Activated naive CD4-positive, alpha-beta T cell treated with anti-CD3 and anti-CD28 coated beads, Interleukin-2, amount 50 U/mL, for 72 hours (primary cell): ENCODE measurements around the gene EPB41L1. TPM values are rescaled to one million over a fixed set of nuclear protein-coding genes. Genes with fewer than 3 reads are reported as not detected.

ENCODE experiments used
- ATAC-seq, 2 donors: fragments of 150-1000 bp; cut with Tn5 transposase; 2 replicates each; pipeline ENCODE4 v1.10.0; 2021; ENCODE audit warnings: mild to moderate bottlenecking in 2 of 2, moderate library complexity in 2 of 2
- DNase-seq, 2 donors: peaks; one replicate each; pipeline ENCODE4 v3.0.0; 2021 to 2022; ENCODE audit warnings: low spot score in 2 of 2
- H3K27ac Mint-ChIP-seq, 2 donors: one replicate each; pipeline ENCODE4 v1.8.0; 2022; ENCODE audit warnings: mild to moderate bottlenecking in 2 of 2, mixed read lengths in 2 of 2
- H3K36me3 Mint-ChIP-seq, 2 donors: one replicate each; pipeline ENCODE4 v1.8.0; 2022; ENCODE audit warnings: mixed read lengths in 2 of 2
- H3K9me3 Mint-ChIP-seq, 2 donors: one replicate each; pipeline ENCODE4 v1.8.0; 2022; ENCODE audit warnings: mixed read lengths in 2 of 2
- total RNA-seq, 2 donors: library from RNA; stranded (reverse); gene quantifications; one replicate each; pipeline ENCODE4 v1.2.3, GENCODE V29; 2022

Gene EPB41L1
- total RNA-seq, result under 1 TPM; 0.20 to 0.93 TPM

DNA sequence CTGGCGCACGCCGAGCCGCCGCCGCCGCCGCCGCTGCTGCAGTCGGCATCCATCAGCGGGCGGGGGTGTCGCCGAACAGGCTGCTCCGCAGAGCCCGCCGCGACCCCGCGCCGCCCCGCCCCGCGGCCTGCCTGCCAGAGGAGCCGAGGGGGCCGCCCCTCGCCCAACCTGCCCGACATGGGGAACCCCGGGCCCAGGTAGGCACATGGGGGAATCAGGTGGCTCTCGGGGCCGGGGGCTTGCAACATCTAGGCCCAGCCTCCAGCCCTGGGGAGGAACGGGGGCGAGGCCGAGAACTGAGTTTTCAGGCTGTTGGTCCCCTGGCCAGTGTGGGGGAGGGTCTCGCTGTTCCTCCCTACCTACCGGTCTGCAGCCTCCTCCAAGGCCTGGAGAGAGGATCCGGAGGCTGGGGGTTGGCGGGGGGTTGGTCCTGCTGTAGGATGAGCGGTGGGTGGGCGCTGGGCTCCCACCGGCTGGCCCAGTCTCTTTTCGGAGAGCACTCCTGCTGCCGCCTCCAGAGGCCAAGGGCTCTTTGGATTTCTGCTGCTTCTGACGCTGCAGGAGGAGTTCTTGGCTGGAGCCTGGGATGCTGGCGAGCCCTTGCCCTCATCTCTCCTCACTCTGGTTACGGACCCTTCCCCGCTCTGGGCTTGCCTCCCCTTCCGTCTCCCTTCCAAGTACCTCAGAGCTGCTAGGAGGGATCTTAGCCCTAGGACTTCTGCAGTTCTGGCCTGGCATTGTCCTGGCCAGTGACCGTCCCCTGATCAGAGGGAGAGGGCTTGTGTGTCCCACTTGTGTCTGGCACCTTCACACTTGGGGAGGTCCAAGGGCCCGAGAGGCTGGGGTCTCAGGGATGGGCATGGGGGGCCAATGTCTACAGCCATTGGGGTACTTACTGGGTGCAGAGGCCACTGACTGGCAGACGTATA, at the start of gene EPB41L1:
Gene EPB41L1, plus strand, starts transcription at position 41 of the 929 bp plus-strand sequence. CDS start 19,038 bp downstream, outside the sequence.
- DNase-seq, result no peak
- no peak for ATAC-seq
- Mint-ChIP-seq H3K36me3 (no peaks in the 10 kb centered on the region), H3K9me3 (no peaks in the 10 kb centered on the region), H3K27ac (no peak within 1 kb of the TSS)

DNA sequence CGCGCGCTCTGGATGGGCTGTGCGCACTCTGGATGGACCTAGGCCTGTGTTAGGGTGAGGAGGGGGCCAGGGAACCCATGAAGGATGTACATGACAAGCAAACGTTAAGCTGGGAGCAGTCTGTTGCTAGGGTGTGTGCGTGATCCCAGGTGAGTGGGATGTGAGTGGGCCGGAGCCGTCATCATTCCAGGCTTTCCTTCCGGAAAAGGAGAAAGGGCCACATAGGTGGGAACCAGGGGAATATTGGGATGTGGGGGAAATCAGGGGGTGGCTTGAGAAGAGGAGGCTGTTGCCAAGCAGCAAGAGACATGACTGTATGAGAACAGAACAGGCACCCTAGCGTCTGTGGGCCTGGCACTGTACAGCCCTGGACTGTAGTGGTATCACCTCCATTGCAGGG, 49.7 kb upstream of the EPB41L1 start:
- no peak for DNase-seq

GRCh38 chr20:36105711-36106226, 48.8 kb upstream of the EPB41L1 start:
- DNase-seq (no peak), ATAC-seq (no peak)
- H3K36me3 Mint-ChIP-seq, result no peaks in the 10 kb centered on the region
- H3K27ac Mint-ChIP-seq, result no peak overlapping the region
- no peaks in the 10 kb centered on the region for H3K9me3 Mint-ChIP-seq

More for the DNA sequence above, 49.7 kb upstream of the EPB41L1 start:
- Mint-ChIP-seq H3K9me3 (no peaks in the 10 kb centered on the region), H3K36me3 (no peaks in the 10 kb centered on the region), H3K27ac (no peak overlapping the region)
- ATAC-seq, result no peak

DNA sequence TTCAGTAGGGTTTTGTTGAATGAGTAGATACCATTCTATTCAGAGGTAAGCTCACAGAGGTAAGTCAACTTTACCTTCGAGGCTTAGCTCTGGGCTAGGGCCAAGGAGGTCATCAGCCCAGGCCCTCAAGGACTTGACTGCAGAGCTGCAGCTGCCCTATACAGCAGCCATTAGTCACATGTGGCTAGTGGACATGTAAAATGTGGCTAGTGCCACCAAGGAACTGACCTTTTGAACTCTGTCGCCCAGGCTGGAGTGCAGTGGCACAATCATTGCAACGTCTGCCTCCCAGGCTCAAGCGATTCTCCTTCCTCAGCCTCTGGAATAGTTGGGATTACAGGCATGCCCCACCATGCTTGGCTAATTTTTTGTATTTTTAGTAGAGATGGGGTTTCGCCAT, 47.9 kb upstream of the EPB41L1 start:
- H3K27ac Mint-ChIP-seq, result no peak overlapping the region
- no peak for ATAC-seq
- no peak for DNase-seq
- H3K36me3 Mint-ChIP-seq, result no peaks in the 10 kb centered on the region
- no peaks in the 10 kb centered on the region for H3K9me3 Mint-ChIP-seq

DNA sequence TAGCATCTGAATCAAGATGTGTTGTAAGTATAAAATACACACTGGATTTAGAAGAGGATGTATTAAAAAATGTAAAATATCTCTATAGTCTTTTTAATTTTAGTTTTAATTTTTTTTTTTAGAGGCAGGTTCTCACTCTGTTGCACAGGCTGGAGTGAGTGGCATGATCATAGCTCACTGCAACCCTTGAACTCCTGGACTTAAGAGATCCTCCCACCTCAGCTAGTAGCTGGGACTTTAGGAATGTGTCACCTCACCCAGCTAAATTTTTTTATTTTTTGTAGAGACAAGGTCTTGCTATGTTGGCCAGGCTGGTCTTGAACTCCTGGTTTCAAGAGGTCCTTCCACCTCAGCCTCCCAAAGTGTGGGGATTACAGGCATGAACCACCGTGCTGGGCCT, 46.7 kb upstream of the EPB41L1 start:
- Mint-ChIP-seq H3K36me3 (no peaks in the 10 kb centered on the region), H3K9me3 (no peaks in the 10 kb centered on the region), H3K27ac (no peak overlapping the region)
- ATAC-seq (no peak), DNase-seq (no peak)

DNA sequence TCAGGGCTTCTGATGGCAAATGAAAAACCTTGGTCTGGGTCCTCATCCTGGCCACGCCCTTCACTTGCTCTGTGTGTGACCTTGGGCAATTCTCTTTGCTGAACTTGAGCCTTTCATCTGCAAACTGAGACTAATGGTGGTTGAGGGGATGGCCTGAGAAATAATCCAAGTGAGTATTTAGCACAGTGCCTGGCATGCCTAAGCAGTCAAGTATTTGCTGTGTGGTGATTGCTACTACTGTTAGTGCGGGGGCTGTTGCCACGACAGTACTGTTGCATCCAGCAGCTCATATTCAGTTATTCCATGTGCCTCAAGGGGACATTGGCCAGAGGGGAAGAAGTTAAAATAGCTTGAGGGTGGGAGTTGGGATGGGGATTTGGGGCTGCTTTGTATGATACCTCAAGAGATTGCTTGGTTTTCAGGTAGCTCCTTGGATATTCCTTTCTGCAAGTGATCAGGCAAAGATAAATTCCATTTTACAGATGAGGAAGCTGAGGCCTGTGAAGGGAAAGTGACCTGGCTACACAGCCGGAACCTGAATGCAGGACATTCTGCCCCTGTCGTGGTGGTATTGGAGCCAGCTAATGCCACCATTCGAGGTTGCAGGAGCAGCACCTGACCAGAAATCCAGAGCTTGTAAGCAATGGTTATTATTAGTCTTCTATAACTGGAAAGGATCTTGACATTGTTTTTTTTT, 45.1 kb upstream of the EPB41L1 start:
- Mint-ChIP-seq H3K27ac (no peak overlapping the region), H3K36me3 (no peaks in the 10 kb centered on the region), H3K9me3 (no peaks in the 10 kb centered on the region)
- no peak for ATAC-seq
- no peak for DNase-seq

GRCh38 chr20:36110994-36111393, 43.5 kb upstream of the EPB41L1 start:
- no peak for ATAC-seq
- no peak overlapping the region for H3K27ac Mint-ChIP-seq
- no peaks in the 10 kb centered on the region for H3K36me3 Mint-ChIP-seq
- no peaks in the 10 kb centered on the region for H3K9me3 Mint-ChIP-seq
- DNase-seq, result no peak

- Mint-ChIP-seq H3K27ac (no peak overlapping the region), H3K36me3 (no peaks in the 10 kb centered on the region), H3K9me3 (no peaks in the 10 kb centered on the region)
- DNase-seq (no peak), ATAC-seq (no peak)
These were observed 42.4 kb upstream of the EPB41L1 start for GRCh38 chr20:36112112-36112511.

DNA sequence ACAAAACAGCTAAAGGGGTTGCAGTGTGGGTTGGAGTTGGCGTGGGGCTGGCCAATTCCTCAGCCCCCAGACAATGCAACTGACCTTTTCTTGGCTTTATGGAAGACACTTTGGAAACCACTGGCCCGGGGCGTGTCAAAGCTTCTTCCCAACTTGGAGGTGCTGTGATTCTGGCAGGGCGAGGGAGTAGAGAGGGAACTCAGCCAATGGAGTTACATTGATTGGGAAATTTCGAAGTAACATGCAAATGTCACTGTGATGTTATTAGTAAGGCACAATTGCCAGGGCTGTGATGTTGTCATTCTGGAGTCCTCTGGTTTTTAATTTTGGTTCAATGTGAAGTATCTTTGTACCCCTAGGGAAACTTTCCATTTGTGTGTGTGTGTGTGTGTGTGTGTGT, 41.5 kb upstream of the EPB41L1 start:
- Mint-ChIP-seq H3K9me3 (no peaks in the 10 kb centered on the region), H3K36me3 (no peaks in the 10 kb centered on the region), H3K27ac (no peak overlapping the region)
- DNase-seq (no peak), ATAC-seq (no peak)

- Mint-ChIP-seq H3K9me3 (no peaks in the 10 kb centered on the region), H3K27ac (no peak overlapping the region), H3K36me3 (no peaks in the 10 kb centered on the region)
- DNase-seq (no peak), ATAC-seq (no peak)
These were observed 40.8 kb upstream of the EPB41L1 start for GRCh38 chr20:36113566-36114250.

DNA sequence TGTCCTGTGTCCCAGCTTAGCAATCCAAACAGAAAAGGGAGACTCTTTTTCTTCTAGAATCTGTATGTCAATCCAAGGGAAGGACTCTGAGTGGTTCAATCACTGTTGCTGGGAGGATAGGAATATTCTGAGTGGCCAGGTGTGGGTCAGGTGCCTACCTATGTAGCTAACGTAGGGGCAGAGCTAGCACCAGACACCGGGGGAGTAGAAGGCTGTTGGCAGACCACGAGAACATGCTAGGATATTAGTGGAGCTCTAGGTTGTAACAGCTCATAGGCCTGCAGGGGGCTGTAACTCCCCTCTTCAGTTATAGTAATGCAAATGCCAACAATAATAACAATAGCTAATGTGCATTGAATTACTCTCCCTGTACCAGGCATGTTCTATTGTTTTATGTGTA, 39.8 kb upstream of the EPB41L1 start:
- H3K36me3 Mint-ChIP-seq, result no peaks in the 10 kb centered on the region
- H3K27ac Mint-ChIP-seq, result no peak overlapping the region
- DNase-seq (no peak), ATAC-seq (no peak)
- no peaks in the 10 kb centered on the region for H3K9me3 Mint-ChIP-seq

DNA sequence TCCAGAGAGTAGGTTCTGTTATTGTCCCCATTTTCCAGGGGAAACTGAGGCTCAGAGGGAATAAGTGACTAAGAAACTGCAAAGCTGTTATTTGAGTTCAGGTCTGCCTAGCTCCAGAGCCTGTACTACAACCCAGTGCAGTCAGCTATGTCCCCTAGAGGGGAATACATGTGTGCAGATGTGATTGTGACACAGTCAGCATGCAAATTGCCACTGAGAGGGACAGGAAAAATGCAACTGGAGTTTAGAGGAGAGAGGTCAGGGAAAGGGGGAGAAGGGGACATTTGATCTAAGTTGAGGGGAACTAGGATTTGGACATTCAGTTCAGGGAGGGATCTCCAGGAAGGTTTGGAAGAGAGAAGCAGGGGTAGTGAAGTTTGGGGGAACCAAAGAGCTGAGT, 38.6 kb upstream of the EPB41L1 start:
- ATAC-seq (no peak), DNase-seq (no peak)
- H3K9me3 Mint-ChIP-seq, result no peaks in the 10 kb centered on the region
- no peak overlapping the region for H3K27ac Mint-ChIP-seq
- H3K36me3 Mint-ChIP-seq, result no peaks in the 10 kb centered on the region

DNA sequence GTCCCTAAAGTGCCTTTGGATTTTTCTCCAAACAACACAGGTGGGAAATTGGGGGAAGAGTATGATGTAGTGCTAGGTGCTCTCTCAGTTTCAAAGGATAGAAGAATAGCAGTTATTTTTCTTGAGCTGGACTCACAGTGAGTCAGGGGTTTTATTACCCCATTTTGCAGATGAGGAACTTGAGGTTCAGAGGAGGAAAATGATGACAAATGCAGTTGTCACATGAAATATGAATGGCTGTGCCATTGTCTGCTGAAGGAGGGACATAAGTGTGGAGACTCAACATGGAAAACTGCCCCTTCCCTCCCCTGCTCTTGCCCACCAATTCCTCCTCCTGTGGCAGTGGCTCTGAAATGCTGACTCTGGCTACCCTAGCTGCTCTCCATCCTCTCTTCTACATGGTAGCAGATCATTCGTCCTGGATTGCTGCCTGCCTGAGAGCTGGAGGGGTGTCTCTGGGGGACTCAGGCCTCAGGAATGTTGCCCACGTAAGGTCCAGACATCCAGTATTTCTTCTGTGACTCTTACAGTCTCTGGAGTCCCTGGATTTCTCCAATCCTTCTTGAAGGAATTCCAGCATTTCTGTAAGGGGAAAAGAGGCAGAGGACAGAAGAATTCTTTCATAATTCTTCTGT, 37.6 kb upstream of the EPB41L1 start:
- ATAC-seq (no peak), DNase-seq (no peak)
- Mint-ChIP-seq H3K27ac (peak overlapping the region in 1 of 2 donors; percentile 58), H3K36me3 (no peaks in the 10 kb centered on the region), H3K9me3 (no peaks in the 10 kb centered on the region)

DNA sequence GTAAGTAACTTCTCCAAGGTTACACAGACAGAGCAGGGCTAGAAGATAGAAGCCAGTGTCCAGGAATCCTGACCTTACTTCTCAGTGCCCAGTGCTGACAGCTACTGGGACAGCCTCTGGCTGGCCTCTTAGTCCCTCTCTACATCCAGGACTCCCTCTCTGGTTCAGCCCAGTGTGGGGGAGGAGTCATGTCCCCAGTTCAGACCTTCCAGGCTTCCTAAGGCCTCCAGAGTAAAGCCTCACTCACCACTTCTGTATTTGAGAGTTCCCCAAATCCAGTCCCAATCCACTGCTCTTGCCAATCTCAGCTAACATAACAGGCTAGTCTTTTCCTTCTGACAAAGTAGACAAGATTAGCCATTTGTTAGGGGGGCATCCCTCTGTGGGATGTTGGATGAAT, 36.9 kb upstream of the EPB41L1 start:
- no peak for DNase-seq
- no peaks in the 10 kb centered on the region for H3K9me3 Mint-ChIP-seq
- no peak for ATAC-seq
- H3K36me3 Mint-ChIP-seq, result no peaks in the 10 kb centered on the region
- H3K27ac Mint-ChIP-seq, result no peak overlapping the region

DNA sequence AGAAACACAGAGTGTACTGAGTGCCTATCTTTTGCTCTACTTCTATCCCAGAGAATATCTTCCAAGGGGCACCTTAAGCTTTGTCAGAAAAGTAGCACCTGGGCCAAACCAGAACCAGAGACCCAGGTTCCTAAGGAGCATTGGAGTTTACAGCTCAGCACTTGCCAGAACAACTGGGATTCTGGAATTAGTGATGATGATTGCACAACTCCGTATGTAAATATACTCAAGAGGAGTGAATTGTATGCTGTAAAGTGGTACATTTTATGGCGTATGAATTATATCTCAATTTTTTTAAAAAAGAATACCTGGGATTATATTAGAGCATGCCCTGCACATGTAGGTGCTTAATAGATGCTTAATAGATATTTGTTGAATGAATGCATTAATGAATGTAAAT, 36.2 kb upstream of the EPB41L1 start:
- DNase-seq (no peak), ATAC-seq (no peak)
- Mint-ChIP-seq H3K27ac (no peak overlapping the region), H3K36me3 (no peaks in the 10 kb centered on the region), H3K9me3 (no peaks in the 10 kb centered on the region)

DNA sequence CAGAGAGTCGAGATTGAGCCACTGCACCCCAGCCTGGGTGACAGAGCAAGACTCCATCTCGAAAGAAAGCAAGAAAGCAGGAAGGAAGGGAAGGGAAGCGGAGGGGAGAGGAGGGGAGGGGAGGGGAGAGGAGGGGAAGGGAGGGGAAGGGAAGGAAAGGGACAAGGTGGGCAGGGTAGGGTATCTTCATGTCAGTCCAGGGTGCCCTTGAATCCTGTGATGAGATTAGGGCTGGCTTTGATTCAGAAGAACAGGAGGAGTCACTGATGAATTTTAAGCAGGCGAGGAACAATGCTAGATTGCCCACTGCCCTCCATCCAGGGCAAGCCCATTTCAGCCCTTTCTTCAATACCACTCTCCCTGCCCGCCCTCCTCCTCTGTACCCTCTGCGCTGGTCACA, 35.0 kb upstream of the EPB41L1 start:
- Mint-ChIP-seq H3K36me3 (no peaks in the 10 kb centered on the region), H3K9me3 (no peaks in the 10 kb centered on the region), H3K27ac (no peak overlapping the region)
- DNase-seq (no peak), ATAC-seq (no peak)

DNA sequence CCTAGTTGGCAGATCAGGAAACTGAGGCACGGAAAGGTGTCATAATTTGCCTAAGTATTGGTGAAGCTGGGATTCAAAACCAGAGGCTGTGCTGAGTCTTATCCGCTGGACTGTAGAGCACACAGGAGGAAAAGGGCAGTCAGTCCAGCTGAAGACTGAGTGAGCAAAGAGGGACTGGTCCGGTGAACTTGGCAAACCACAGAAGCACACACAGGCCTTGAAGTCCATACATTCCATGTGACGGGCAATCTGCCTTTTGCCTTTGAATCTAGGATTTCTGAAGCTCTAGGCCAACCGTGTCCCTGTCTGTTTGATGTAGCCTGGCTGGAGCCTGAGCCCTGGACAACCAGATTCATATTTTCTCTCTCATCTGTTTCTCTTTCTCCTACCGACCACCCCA, 34.3 kb upstream of the EPB41L1 start:
- Mint-ChIP-seq H3K9me3 (no peaks in the 10 kb centered on the region), H3K36me3 (no peaks in the 10 kb centered on the region), H3K27ac (no peak overlapping the region)
- DNase-seq, result no peak
- no peak for ATAC-seq
